H1 (cell line): ENCODE data around the gene UNC119B. TPM values are rescaled to one million over a fixed set of nuclear protein-coding genes. Genes with fewer than 3 reads are reported as not detected.

Source experiments
- CTCF ChIA-PET: fragments of 300-600 bp; sonication (Branson Sonifier 250); formaldehyde crosslinking; loops from one replicate; lab custom pipeline; 2021; ENCODE audit not compliant: partially characterized antibody; lab: Charles Lee
- POLR2A ChIA-PET: fragments of 300-600 bp; sonication (Branson Sonifier 250); formaldehyde crosslinking; loops from one replicate; lab custom pipeline; 2021; ENCODE audit warnings: inconsistent platforms; ENCODE audit not compliant: partially characterized antibody; lab: Charles Lee
- DNase-seq, 2 experiments: peaks; one replicate each; pipeline versions ENCODE4 v3.0.0 to v3.0.0-alpha.2; 2010 to 2022; ENCODE audit warnings: low spot score in 2 of 2, low read depth in 1 of 2, mixed read lengths in 1 of 2
- FAIRE-seq: peaks from 2 replicates; lab custom pipeline; 2011; peaks lifted over from hg19 to GRCh38; lab: Jason Lieb, UNC
- H2AFZ ChIP-seq: 2 replicates; pipeline ENCODE4 v1.8.1; 2012; ENCODE audit warnings: low read length, inconsistent platforms
- H2AK5ac ChIP-seq: 2 replicates; pipeline ENCODE4 v1.6.1; 2013; ENCODE audit warnings: low read depth, low read length
- H2BK120ac ChIP-seq: replicated peaks from 2 replicates; pipeline ENCODE3; 2013; ENCODE audit warnings: low read depth, low read length, inconsistent platforms
- H2BK12ac ChIP-seq: 2 replicates; pipeline ENCODE4 v1.6.1; 2013; ENCODE audit warnings: low read depth, low read length
- H2BK15ac ChIP-seq: 2 replicates; pipeline ENCODE4 v1.6.1; 2013; ENCODE audit warnings: low read length
- H2BK20ac ChIP-seq: 2 replicates; pipeline ENCODE4 v1.6.1; 2013; ENCODE audit warnings: low read length
- H2BK5ac ChIP-seq: 2 replicates; pipeline ENCODE4 v1.6.1; 2013; ENCODE audit warnings: low read depth, low read length
- H3K14ac ChIP-seq: 2 replicates; pipeline ENCODE4 v1.6.1; 2013; ENCODE audit warnings: inconsistent platforms; ENCODE audit not compliant: insufficient read length
- H3K18ac ChIP-seq: 2 replicates; pipeline ENCODE4 v1.6.1; 2013; ENCODE audit warnings: low read length; ENCODE audit errors: extremely low read depth
- H3K23ac ChIP-seq: 2 replicates; pipeline ENCODE4 v1.6.1; 2013; ENCODE audit warnings: inconsistent platforms; ENCODE audit not compliant: insufficient read length
- H3K23me2 ChIP-seq: 2 replicates; pipeline ENCODE4 v1.6.1; 2013; ENCODE audit warnings: low read depth, low read length
- H3K27ac ChIP-seq: 2 replicates; pipeline ENCODE4 v1.6.1; 2011; ENCODE audit warnings: low read depth, low read length, inconsistent platforms
- H3K27me3 ChIP-seq, 4 experiments: replicated peaks in 1 of 4; 1 replicate in 1 of 4; 2 replicates in 3 of 4; pipeline versions ENCODE4 v1.6.1 to v1.8.1; 2011 to 2013; ENCODE audit warnings: low read length in 3 of 4, mild to moderate bottlenecking in 3 of 4, inconsistent platforms in 2 of 4, mixed read lengths in 2 of 4, moderate library complexity in 1 of 4; ENCODE audit not compliant: control insufficient read depth in 3 of 4, insufficient read depth in 3 of 4; ENCODE audit errors: extremely low read depth in 1 of 4
- H3K36me3 ChIP-seq, 4 experiments: 2 replicates each; pipeline versions ENCODE4 v1.6.1 to v1.8.1; 2011 to 2013; ENCODE audit warnings: mild to moderate bottlenecking in 4 of 4, low read length in 3 of 4, moderate library complexity in 2 of 4, control low read depth in 1 of 4, inconsistent platforms in 1 of 4; ENCODE audit not compliant: insufficient read depth in 4 of 4, control insufficient read depth in 2 of 4
- H3K4ac ChIP-seq: replicated peaks from 2 replicates; pipeline ENCODE3; 2013; ENCODE audit warnings: low read length, low read depth, mixed read lengths, inconsistent platforms; ENCODE audit not compliant: insufficient read length
- H3K4me1 ChIP-seq, 4 experiments: replicated peaks in 1 of 4; 1 replicate in 1 of 4; 2 replicates in 3 of 4; pipeline versions ENCODE4 v1.6.1 to v1.8.1; 2011 to 2013; ENCODE audit warnings: low read length in 3 of 4, inconsistent platforms in 2 of 4, mixed read lengths in 1 of 4; ENCODE audit not compliant: insufficient read depth in 4 of 4, control insufficient read depth in 3 of 4
- H3K4me2 ChIP-seq, 2 experiments: 2 replicates each; pipeline versions ENCODE4 v1.6.1 to v1.8.1; 2011 to 2013; ENCODE audit warnings: low read depth in 2 of 2, low read length in 2 of 2, control low read depth in 1 of 2, inconsistent platforms in 1 of 2, mild to moderate bottlenecking in 1 of 2; ENCODE audit not compliant: insufficient read depth in 1 of 2
- H3K4me3 ChIP-seq, 4 experiments: fragments of 200-600, 300-600 bp in 1 of 4; sonication (generic), shearing (Covaris generic), sonication (Bioruptor Twin) in 1 of 4; 2 replicates each; pipeline versions ENCODE4 v1.5.1 to v1.8.1; 2011 to 2016; ENCODE audit warnings: low read length in 4 of 4, low read depth in 3 of 4, control low read depth in 2 of 4, inconsistent platforms in 2 of 4, mild to moderate bottlenecking in 2 of 4, mixed read lengths in 1 of 4, moderate library complexity in 1 of 4; ENCODE audit not compliant: insufficient read depth in 2 of 4; ENCODE audit errors: extremely low read depth in 1 of 4
- H3K56ac ChIP-seq: replicated peaks from 2 replicates; pipeline ENCODE3; 2013; ENCODE audit warnings: low read depth, mild to moderate bottlenecking, mixed read lengths, low read length, inconsistent platforms; ENCODE audit not compliant: insufficient read length
- H3K79me1 ChIP-seq: 2 replicates; pipeline ENCODE4 v1.6.1; 2013; ENCODE audit warnings: low read depth, low read length, control low read depth
- H3K79me2 ChIP-seq, 2 experiments: 2 replicates each; pipeline versions ENCODE4 v1.6.1 to v1.8.1; 2012 to 2013; ENCODE audit warnings: low read length in 2 of 2, mild to moderate bottlenecking in 2 of 2, inconsistent platforms in 1 of 2; ENCODE audit not compliant: insufficient read depth in 2 of 2, control insufficient read depth in 1 of 2
- H3K9ac ChIP-seq, 4 experiments: replicated peaks in 1 of 4; 1 replicate in 1 of 4; 2 replicates in 3 of 4; pipeline versions ENCODE4 v1.6.1 to v1.8.1; 2011 to 2013; ENCODE audit warnings: low read depth in 3 of 4, low read length in 3 of 4, control low read depth in 2 of 4, mild to moderate bottlenecking in 2 of 4, moderate library complexity in 2 of 4, inconsistent platforms in 1 of 4; ENCODE audit errors: extremely low read depth in 1 of 4
- H3K9me3 ChIP-seq, 2 experiments: 2 replicates each; pipeline versions ENCODE4 v1.6.1 to v1.8.1; 2012 to 2013; ENCODE audit warnings: mild to moderate bottlenecking in 2 of 2, moderate library complexity in 2 of 2, control low read depth in 1 of 2, inconsistent platforms in 1 of 2, low read depth in 1 of 2, low read length in 1 of 2, mixed read lengths in 1 of 2; ENCODE audit not compliant: insufficient read depth in 2 of 2
- H4K20me1 ChIP-seq, 2 experiments: replicated peaks in 1 of 2; 2 replicates each; pipeline versions ENCODE3 to v1.8.1; 2011 to 2013; ENCODE audit warnings: inconsistent platforms in 2 of 2, low read length in 2 of 2, mild to moderate bottlenecking in 1 of 2; ENCODE audit not compliant: insufficient read depth in 2 of 2, control insufficient read depth in 1 of 2
- H4K5ac ChIP-seq: 2 replicates; pipeline ENCODE4 v1.6.1; 2013; ENCODE audit warnings: low read length, low read depth, mixed read lengths, inconsistent platforms; ENCODE audit not compliant: insufficient read length
- H4K8ac ChIP-seq: 2 replicates; pipeline ENCODE4 v1.8.0; 2013; ENCODE audit warnings: mild to moderate bottlenecking, moderate library complexity, low read length, inconsistent platforms; ENCODE audit not compliant: insufficient read depth; ENCODE audit errors: extremely low read depth
- H4K91ac ChIP-seq: replicated peaks from 2 replicates; pipeline ENCODE3; 2013; ENCODE audit warnings: low read length, mixed read lengths, inconsistent platforms; ENCODE audit not compliant: insufficient read length
- MAX ChIP-seq: IDR thresholded peaks from 2 replicates; pipeline ENCODE4 v1.6.1; 2012; ENCODE audit warnings: inconsistent platforms
- SIX5 ChIP-seq: IDR thresholded peaks from 2 replicates; pipeline ENCODE4 v1.6.1; 2011; ENCODE audit warnings: mild to moderate bottlenecking, low read depth, low read length
- WGBS, 2 experiments: shearing (Covaris generic) in 1 of 2; methylation state at CpG; one replicate each; pipeline versions ENCODE4 v1.1.6 to v1.1.7; 2013 to 2015; ENCODE audit warnings: low lambda C conversion rate in 2 of 2, mixed read lengths in 2 of 2, inconsistent platforms in 1 of 2, low coverage in 1 of 2, missing lambda C conversion rate in 1 of 2; ENCODE audit not compliant: insufficient replicate concordance in 2 of 2, insufficient coverage in 1 of 2, insufficient read length in 1 of 2; ENCODE audit errors: extremely low coverage in 1 of 2, missing lambda C conversion rate in 1 of 2; 5-methylcytosine and 5-hydroxymethylcytosine counted together
- polyA plus RNA-seq, 7 experiments: library from polyadenylated mRNA; depleted of rRNA in 3 of 7; stranded (reverse) in 5 of 7; unstranded in 2 of 7; fragments of >200 nt in 5 of 7; fragments of 200-250 nt in 2 of 7; gene quantifications; 1 replicate in 5 of 7; 2 replicates in 1 of 7; 4 replicates in 1 of 7; pipeline versions ENCODE4 v1.2.1 to v1.2.3, GENCODE V29; 2011 to 2013; ENCODE audit warnings: missing spikeins in 2 of 7, mixed read lengths in 2 of 7
- total RNA-seq: library from RNA; stranded (reverse); fragmentation: NEBNext Ultra II Directional; extraction: Animal tissue kit (Norgen Biotek cat#: 25700); gene quantifications from 2 replicates; pipeline ENCODE4 v1.2.1, GENCODE V29; 2021
- TF ChIP-seq, protein P1 (sequence below): IDR thresholded peaks from 2 replicates; pipeline ENCODE4 v1.6.1; 2011; ENCODE audit warnings: low read length, improper control_type of control experiment

The UNC119B gene
- total and polyA plus RNA-seq, 2 of the 8 experiments (the other 6 are each of a cell fraction or from before 2014, with no cell fraction given): 40.5 to 50.1 TPM

GRCh38 chr12:120726961-120727360, 16.7 kb downstream of the UNC119B start:
- H3K9ac ChIP-seq: no peak overlapping the region
- no peak overlapping the region for H4K91ac ChIP-seq
- no peak overlapping the region for H2AK5ac ChIP-seq
- peaks cover 0 to 5% (median 4%) of the 10 kb centered on the region in 4 experiments; a peak in 4 of 7 replicates for H3K4me1 ChIP-seq
- no peak overlapping the region for H2BK20ac ChIP-seq
- H3K23me2 ChIP-seq: peaks cover 4% of the 10 kb centered on the region; the same call in 1 of the 2 replicates
- POLR2A ChIA-PET: interaction anchor here (0.7 kb wide), 1 partner anchor 9 kb away, joined by 3 read pairs; no protein-coding TSS in a partner anchor
- no peaks in the 10 kb centered on the region for H3K79me2 ChIP-seq
- H2AFZ ChIP-seq: no peak overlapping the region
- no peak overlapping the region for H3K14ac ChIP-seq
- peaks cover 0 to 4% of the 10 kb centered on the region in 2 experiments for H4K20me1 ChIP-seq
- FAIRE-seq (no peak), DNase-seq (no peak)
- H3K4me3 ChIP-seq: no peak overlapping the region
- H3K23ac ChIP-seq: no peak overlapping the region
- H3K36me3 ChIP-seq: peaks cover 5 to 15% (median 10%) of the 10 kb centered on the region in 4 experiments
- no peak overlapping the region for H2BK120ac ChIP-seq
- H4K5ac ChIP-seq: no peak overlapping the region
- no peak overlapping the region; a peak in 1 of 4 replicates for H3K4me2 ChIP-seq
- 93% methylated on average over 8 of the region's 9 CpGs; no CpG with 5 or more reads in 1 of the 2 experiments for WGBS, 2 experiments
- peaks cover 0 to 4% (median 1%) of the 10 kb centered on the region in 4 experiments; a peak in 3 of 7 replicates for H3K27me3 ChIP-seq
- no peak overlapping the region for H3K18ac ChIP-seq
- CTCF ChIA-PET: interaction anchor here (1.2 kb wide), 1 partner anchor 245 kb away, joined by 3 read pairs; no protein-coding TSS in a partner anchor
- H4K8ac ChIP-seq: no peak overlapping the region
- no peak overlapping the region for H3K4ac ChIP-seq
- H2BK15ac ChIP-seq: no peak overlapping the region
- H2BK5ac ChIP-seq: no peak overlapping the region; the same call in 1 of the 2 replicates
- no peak overlapping the region for H2BK12ac ChIP-seq
- H3K56ac ChIP-seq: no peak overlapping the region
- no peaks in the 10 kb centered on the region for H3K79me1 ChIP-seq
- no peaks in the 10 kb centered on the region for H3K9me3 ChIP-seq
- no peak overlapping the region for H3K27ac ChIP-seq
- TF ChIP-seq, protein P1, sequence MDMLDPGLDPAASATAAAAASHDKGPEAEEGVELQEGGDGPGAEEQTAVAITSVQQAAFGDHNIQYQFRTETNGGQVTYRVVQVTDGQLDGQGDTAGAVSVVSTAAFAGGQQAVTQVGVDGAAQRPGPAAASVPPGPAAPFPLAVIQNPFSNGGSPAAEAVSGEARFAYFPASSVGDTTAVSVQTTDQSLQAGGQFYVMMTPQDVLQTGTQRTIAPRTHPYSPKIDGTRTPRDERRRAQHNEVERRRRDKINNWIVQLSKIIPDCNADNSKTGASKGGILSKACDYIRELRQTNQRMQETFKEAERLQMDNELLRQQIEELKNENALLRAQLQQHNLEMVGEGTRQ: no peak
- TF ChIP-seq SIX5 (no peak), MAX (no peak)
